Measurements from ENCODE around the gene ITPRID2.

ITPRID2 gene

GRCh38 chr2:181879295-181879694 is 12.2 kb upstream of the ITPRID2 start:
- no peak for FAIRE-seq
- DNase-seq (ENCODE audit: low spot score): no peak

DNA sequence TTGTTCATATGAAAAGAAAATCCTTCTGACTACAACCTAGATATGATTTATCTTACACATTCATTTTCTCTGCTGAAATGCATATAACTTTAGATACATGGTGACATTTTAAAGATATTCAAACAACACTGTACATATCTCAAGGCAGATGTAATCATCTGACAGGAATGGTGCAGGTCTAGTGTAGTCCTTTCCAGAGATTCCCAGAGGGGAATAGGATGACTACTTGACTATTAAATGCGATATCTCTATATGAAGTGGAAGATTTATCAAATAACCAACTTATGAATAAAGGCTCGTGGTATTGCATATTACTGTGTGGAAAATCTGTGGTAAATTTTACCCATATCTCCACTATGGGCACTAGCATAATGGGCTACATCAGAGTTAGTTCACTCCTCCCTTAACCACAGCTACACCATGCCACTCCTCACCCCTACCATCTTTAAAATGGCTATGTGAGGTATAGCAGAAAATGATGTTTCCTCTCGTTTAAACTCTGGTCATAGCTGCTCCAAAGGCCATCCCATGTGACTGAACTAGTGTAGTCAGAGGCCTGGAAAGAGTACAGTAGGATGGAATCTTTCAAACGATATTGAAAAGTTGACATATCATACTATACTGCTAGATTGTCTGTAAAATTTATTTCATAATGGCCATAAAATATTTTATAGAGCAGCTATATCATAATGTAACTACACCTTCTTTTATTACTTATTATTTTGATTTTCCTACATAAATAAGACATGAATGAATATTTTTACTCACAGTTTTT is 9.1 kb upstream of the ITPRID2 start:
- FAIRE-seq: no peak
- DNase-seq (ENCODE audit: low spot score): no peak

DNA sequence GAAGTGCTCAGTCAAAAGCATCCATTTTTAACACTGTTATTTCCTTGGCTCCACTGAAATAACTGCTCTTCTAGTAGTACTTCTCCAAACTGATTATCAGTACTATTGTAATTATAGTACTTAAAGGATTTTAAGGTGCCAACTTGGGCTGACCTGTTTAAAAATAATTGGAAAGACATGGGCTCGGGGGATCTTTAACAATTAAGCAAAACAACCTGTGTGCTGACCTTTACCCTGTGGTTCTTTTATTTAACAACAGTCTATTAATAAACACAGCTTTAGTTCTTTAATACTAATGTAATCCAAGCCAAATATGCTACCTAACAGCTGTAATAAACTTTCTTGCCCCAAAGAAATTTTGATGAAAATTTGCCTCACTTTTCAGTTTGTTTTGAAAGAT is 6.9 kb upstream of the ITPRID2 start:
- DNase-seq (ENCODE audit: low spot score): no peak
- no peak for FAIRE-seq

GRCh38 chr2:181885096-181885495 is 6.4 kb upstream of the ITPRID2 start:
- FAIRE-seq (no peak), DNase-seq (ENCODE audit: low spot score) (no peak)

- no peak for FAIRE-seq
- DNase-seq (ENCODE audit: low spot score): no peak
Observed at GRCh38 chr2:181886192-181886591, 5.3 kb upstream of the ITPRID2 start.

DNA sequence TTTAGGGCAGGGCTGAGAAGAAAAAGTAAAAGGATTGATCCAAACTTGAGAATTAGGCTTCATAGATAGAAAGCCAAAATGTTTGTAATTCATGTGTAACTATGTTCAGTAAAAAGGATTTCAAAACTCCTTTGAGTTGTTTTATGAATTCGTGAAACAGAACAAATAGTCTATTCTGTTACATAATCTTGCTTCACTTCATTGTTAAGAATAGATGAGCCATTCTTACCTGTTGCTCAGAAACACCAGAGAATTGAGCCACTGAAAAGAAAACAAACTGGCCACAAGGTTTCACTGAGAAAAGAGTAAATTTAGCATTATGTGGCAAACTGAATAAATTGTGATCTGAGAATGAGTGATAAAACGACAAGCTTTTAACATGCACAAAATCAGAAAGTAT is 4.5 kb upstream of the ITPRID2 start:
- FAIRE-seq: no peak
- no peak for DNase-seq (ENCODE audit: low spot score)

GRCh38 chr2:181889776-181890175 is 1.8 kb upstream of the ITPRID2 start:
- DNase-seq (ENCODE audit: low spot score) (no peak), FAIRE-seq (no peak)

DNA sequence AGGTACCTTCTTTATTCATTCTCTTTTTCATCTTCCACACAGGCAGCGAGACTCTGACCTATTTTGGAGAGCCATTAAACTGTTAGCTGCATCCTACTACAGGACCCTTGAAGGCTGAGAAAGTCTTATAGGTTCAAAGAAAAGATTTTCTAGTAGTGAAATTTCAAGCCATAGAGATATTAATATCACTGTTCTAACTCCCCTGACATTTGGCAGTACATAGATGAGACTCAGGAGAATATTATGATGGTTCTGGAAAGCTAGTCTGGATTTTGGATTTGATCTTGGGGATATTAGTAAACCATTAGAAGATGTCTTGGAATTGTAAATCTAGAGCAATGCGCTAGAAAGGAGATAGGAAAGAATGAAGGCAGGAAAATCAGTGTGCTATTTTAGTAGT is 1.3 kb upstream of the ITPRID2 start:
- FAIRE-seq (no peak), DNase-seq (ENCODE audit: low spot score) (no peak)

DNA sequence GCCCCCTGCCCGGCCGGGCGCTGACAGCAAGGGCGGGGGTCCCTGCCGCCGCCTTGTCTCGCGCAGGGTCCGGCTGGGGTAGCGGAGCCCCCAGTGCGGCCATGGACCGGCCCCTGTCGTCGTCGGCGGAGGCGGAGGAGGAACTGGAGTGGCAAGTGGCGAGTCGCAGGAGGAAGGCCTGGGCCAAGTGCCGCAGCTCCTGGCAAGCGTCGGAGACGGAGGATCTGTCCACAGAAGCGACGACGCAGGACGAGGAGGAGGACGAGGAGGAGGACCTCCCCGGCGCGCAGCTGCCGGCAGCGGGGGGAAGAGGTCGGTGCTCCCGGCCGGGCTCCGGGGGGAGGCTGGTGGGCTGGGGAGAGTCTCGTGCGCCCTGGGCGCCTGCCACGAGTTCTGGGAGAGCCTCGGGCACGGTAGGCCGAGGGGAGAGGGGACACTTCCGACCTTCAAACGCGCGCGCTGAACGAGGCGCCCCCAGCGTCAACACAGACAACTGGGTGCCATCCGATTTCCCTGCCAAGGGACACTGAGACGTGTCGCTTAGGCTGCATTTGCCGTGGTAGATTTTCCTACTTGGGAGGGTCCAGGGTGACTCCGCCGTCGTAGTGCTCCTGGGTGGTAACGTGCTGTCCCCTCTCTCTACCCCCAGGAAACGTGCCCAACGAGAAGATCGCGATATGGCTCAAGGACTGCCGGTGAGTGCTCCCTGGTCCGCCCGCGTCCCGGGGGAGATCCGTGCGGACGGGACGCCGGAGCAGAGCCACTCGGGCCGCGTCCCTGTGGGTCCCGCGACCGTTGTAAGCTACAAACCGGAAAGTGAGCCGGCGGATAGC is 652 bp downstream of the ITPRID2 start:
- DNase-seq (ENCODE audit: low spot score) (peak; percentile 63), FAIRE-seq (peak; percentile 27)

GRCh38 chr2:181892799-181893435 is 1.4 kb downstream of the ITPRID2 start:
- FAIRE-seq: no peak
- DNase-seq (ENCODE audit: low spot score): no peak

- DNase-seq (ENCODE audit: low spot score) (no peak), FAIRE-seq (no peak)
Observed at GRCh38 chr2:181894381-181894780, 2.9 kb downstream of the ITPRID2 start.

DNA sequence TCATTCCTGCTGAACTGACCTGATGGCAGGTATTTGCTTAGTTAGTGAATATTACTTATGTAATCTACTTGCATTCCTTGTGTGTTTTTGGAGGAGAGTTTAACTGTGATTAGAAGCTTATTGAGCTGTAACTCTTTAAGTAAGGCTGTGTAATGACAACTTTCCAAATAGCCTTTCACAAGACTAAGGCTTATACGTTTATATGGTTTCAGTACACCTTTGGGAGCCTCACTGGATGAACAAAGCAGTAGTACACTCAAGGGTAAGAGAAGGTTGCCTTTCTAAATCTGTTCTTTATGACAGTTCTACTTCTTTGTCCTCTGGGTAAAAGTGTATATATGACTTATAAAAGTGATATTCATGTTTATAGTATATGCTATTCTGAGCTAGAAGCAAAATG is 4.3 kb downstream of the ITPRID2 start:
- DNase-seq (ENCODE audit: low spot score) (no peak), FAIRE-seq (no peak)

- FAIRE-seq (no peak), DNase-seq (ENCODE audit: low spot score) (no peak)
Observed at GRCh38 chr2:181896286-181896685, 4.8 kb downstream of the ITPRID2 start.

- FAIRE-seq (no peak), DNase-seq (ENCODE audit: low spot score) (no peak)
Observed at GRCh38 chr2:181900007-181900651, 8.6 kb downstream of the ITPRID2 start.

- no peak for DNase-seq (ENCODE audit: low spot score)
- FAIRE-seq: no peak
Observed at GRCh38 chr2:181902625-181903024, 11.1 kb downstream of the ITPRID2 start.

DNA sequence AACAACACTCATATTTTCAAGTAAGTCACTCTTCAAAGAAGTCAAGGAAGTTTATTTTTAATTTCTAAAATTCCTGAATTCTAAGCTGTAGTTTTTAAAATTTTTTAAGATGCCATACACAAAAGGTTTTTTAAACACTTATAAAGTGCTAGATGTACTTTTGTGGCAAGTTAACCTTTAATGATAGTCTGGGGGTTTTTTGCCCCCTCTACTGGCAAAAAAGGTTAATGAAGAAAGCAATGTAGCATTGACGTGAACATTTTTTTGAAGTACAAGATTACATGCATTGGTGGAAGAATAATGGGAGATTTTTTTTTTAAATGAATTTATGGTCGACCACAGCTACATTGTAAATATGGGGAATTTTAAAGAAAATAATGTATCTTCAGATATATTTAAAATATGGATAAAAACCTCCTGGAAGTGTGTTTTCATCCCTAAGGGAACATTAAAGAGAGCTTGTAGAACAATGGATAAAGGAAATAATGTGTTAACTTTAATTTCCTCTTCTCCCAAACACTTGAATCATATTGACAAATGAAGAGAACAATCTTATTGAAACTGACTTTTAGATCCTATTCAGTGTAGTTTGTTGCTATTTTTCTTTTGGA is 12.6 kb downstream of the ITPRID2 start:
- peak; percentile 20 for DNase-seq (ENCODE audit: low spot score)
- FAIRE-seq: no peak

GRCh38 chr2:181907057-181907456 is 15.5 kb downstream of the ITPRID2 start:
- DNase-seq (ENCODE audit: low spot score) (no peak), FAIRE-seq (no peak)

GRCh38 chr2:181907635-181908034 is 16.1 kb downstream of the ITPRID2 start:
- FAIRE-seq (no peak), DNase-seq (ENCODE audit: low spot score) (no peak)

DNA sequence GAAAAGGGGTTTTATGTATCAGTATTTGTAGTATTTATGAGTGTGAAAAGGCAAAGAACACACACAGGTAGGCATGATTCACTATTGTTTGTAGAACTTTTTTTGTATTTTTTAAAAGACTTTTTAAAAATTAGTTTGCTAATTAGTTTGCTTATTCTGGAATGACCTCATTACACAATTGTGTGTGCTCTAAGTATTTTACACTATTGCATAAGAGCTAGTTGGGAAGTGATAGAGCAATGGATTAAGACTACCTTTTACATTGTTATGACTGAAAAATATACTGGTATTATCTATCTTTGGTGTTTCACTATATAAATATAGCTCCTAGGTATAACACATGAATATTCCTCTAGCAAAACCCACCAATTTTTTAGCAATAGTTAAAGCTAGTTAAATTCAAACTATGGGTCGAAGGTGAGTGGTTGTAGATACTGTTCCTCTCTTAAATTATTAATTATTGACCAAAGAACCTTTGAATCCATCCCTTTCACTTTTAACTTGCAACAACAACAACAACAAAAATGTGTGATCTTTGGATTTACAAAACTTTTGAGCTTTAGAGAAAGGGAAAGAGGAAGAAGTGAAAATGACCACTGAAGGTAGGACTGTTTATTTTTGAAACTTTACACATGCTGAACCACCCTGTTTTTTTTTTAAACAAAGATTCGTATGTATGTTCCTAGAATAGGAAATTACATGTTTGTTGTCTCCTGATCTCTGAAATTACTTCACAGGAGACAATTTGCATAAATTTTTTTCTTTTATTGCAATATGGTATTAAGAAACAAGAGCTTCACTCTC is 18.7 kb downstream of the ITPRID2 start:
- DNase-seq (ENCODE audit: low spot score): no peak
- FAIRE-seq: no peak

- FAIRE-seq (peak; percentile 35), DNase-seq (ENCODE audit: low spot score) (no peak)
Observed at GRCh38 chr2:181911830-181912229, 20.3 kb downstream of the ITPRID2 start.
